ENCODE measurements around the gene ZSCAN5B. TPM values are rescaled to one million over a fixed set of nuclear protein-coding genes. Genes with fewer than 3 reads are reported as not detected.
"Not testable (repeated sequence)": the region's sequence is repeated elsewhere in the genome, so short reads cannot be mapped to it uniquely, and the experiment has no call there.

The ZSCAN5B gene
- 0.18 TPM in 1 of 2 replicates, not detected in the other for total RNA-seq (2014; rRNA removed; shearing (Covaris generic); ENCODE audit: low replicate concordance)

- H2AFZ ChIP-seq (ENCODE audit: low read length); H3K4me3 ChIP-seq (ENCODE audit: low read length); H3K9me3 ChIP-seq (ENCODE audit: low read length); H3K79me2 ChIP-seq (ENCODE audit: low read length); H3K27me3 ChIP-seq (ENCODE audit: low read length); H3K9me2 ChIP-seq (replicated peaks; ENCODE audit: insufficient read depth, low read length); H3K4me2 ChIP-seq (ENCODE audit: low read depth, low read length, poor library complexity, severe bottlenecking); H3K4me1 ChIP-seq (ENCODE audit: low read length); H3K36me3 ChIP-seq (ENCODE audit: insufficient read depth, low read length); DNase-seq; H4K20me1 ChIP-seq (ENCODE audit: insufficient read depth, low read depth, low read length); H3K27ac ChIP-seq (ENCODE audit: low read length); H3K9ac ChIP-seq (ENCODE audit: low read length): not testable (repeated sequence)
Observed at GRCh38 chr19:56197646-56198045, at the start of gene ZSCAN5B. ZSCAN5B (minus strand) TSS chr19:56197783; CDS start chr19:56193052, 4,731 bp downstream.

GRCh38 chr19:56245764-56246163 lies 48.2 kb upstream of the ZSCAN5B start:
- H3K27ac ChIP-seq (ENCODE audit: low read length); H3K9me2 ChIP-seq (replicated peaks; ENCODE audit: insufficient read depth, low read length); H3K27me3 ChIP-seq (ENCODE audit: low read length); H3K36me3 ChIP-seq (ENCODE audit: insufficient read depth, low read length); H3K4me3 ChIP-seq (ENCODE audit: low read length); H3K79me2 ChIP-seq (ENCODE audit: low read length); H3K9ac ChIP-seq (ENCODE audit: low read length); H2AFZ ChIP-seq (ENCODE audit: low read length); DNase-seq; H3K4me1 ChIP-seq (ENCODE audit: low read length); H3K9me3 ChIP-seq (ENCODE audit: low read length); H3K4me2 ChIP-seq (ENCODE audit: low read depth, low read length, poor library complexity, severe bottlenecking); H4K20me1 ChIP-seq (ENCODE audit: insufficient read depth, low read depth, low read length): not testable (repeated sequence)

- H3K9me3 ChIP-seq (ENCODE audit: low read length): no peaks in the 10 kb centered on the region
- DNase-seq: no peak
- no peak overlapping the region for H2AFZ ChIP-seq (ENCODE audit: low read length)
- no peaks in the 10 kb centered on the region for H3K27me3 ChIP-seq (ENCODE audit: low read length)
- no peaks in the 10 kb centered on the region for H3K4me1 ChIP-seq (ENCODE audit: low read length)
- H3K4me2 ChIP-seq (ENCODE audit: low read depth, low read length, poor library complexity, severe bottlenecking): no peak overlapping the region
- no peaks in the 10 kb centered on the region for H3K79me2 ChIP-seq (ENCODE audit: low read length)
- H3K27ac ChIP-seq (ENCODE audit: low read length): no peak overlapping the region
- no peak overlapping the region for H3K4me3 ChIP-seq (ENCODE audit: low read length)
- H3K9ac ChIP-seq (ENCODE audit: low read length): no peak overlapping the region
- H3K36me3 ChIP-seq (ENCODE audit: insufficient read depth, low read length): no peaks in the 10 kb centered on the region
- H4K20me1 ChIP-seq (ENCODE audit: insufficient read depth, low read depth, low read length): no peaks in the 10 kb centered on the region
- no peaks in the 10 kb centered on the region for H3K9me2 ChIP-seq (replicated peaks; ENCODE audit: insufficient read depth, low read length)
Observed at GRCh38 chr19:56245121-56245740, 47.6 kb upstream of the ZSCAN5B start.

GRCh38 chr19:56223481-56223880 lies 25.9 kb upstream of the ZSCAN5B start:
- H3K4me1 ChIP-seq (ENCODE audit: low read length): no peaks in the 10 kb centered on the region
- no peaks in the 10 kb centered on the region for H3K9me2 ChIP-seq (replicated peaks; ENCODE audit: insufficient read depth, low read length)
- H3K27ac ChIP-seq (ENCODE audit: low read length): no peak overlapping the region
- H3K4me2 ChIP-seq (ENCODE audit: low read depth, low read length, poor library complexity, severe bottlenecking): no peak overlapping the region
- H3K9me3 ChIP-seq (ENCODE audit: low read length): no peaks in the 10 kb centered on the region
- peaks cover 4% of the 10 kb centered on the region for H4K20me1 ChIP-seq (ENCODE audit: insufficient read depth, low read depth, low read length)
- no peak overlapping the region for H3K4me3 ChIP-seq (ENCODE audit: low read length)
- H3K27me3 ChIP-seq (ENCODE audit: low read length): no peaks in the 10 kb centered on the region
- H2AFZ ChIP-seq (ENCODE audit: low read length): no peak overlapping the region
- H3K79me2 ChIP-seq (ENCODE audit: low read length): no peaks in the 10 kb centered on the region
- H3K36me3 ChIP-seq (ENCODE audit: insufficient read depth, low read length): no peaks in the 10 kb centered on the region
- DNase-seq: no peak
- H3K9ac ChIP-seq (ENCODE audit: low read length): no peak overlapping the region

- no peaks in the 10 kb centered on the region for H3K36me3 ChIP-seq (ENCODE audit: insufficient read depth, low read length)
- no peaks in the 10 kb centered on the region for H3K4me1 ChIP-seq (ENCODE audit: low read length)
- no peak overlapping the region for H3K4me2 ChIP-seq (ENCODE audit: low read depth, low read length, poor library complexity, severe bottlenecking)
- no peaks in the 10 kb centered on the region for H3K9me3 ChIP-seq (ENCODE audit: low read length)
- no peak overlapping the region for H2AFZ ChIP-seq (ENCODE audit: low read length)
- H3K27me3 ChIP-seq (ENCODE audit: low read length): no peaks in the 10 kb centered on the region
- H4K20me1 ChIP-seq (ENCODE audit: insufficient read depth, low read depth, low read length): peaks cover 4% of the 10 kb centered on the region
- H3K9ac ChIP-seq (ENCODE audit: low read length): no peak overlapping the region
- H3K4me3 ChIP-seq (ENCODE audit: low read length): no peak overlapping the region
- H3K9me2 ChIP-seq (replicated peaks; ENCODE audit: insufficient read depth, low read length): no peaks in the 10 kb centered on the region
- DNase-seq: no peak
- no peaks in the 10 kb centered on the region for H3K79me2 ChIP-seq (ENCODE audit: low read length)
- no peak overlapping the region for H3K27ac ChIP-seq (ENCODE audit: low read length)
Observed at GRCh38 chr19:56222901-56223300, 25.3 kb upstream of the ZSCAN5B start.

- no peak for DNase-seq
- Histone ChIP-seq H3K4me3 (ENCODE audit: low read length) (no peak overlapping the region), H3K27me3 (ENCODE audit: low read length) (no peaks in the 10 kb centered on the region)
Observed at GRCh38 chr19:56221851-56222250, 24.3 kb upstream of the ZSCAN5B start.

GRCh38 chr19:56221442-56221841 lies 23.9 kb upstream of the ZSCAN5B start:
- not testable (repeated sequence) for H3K9ac ChIP-seq (ENCODE audit: low read length); H3K4me2 ChIP-seq (ENCODE audit: low read depth, low read length, poor library complexity, severe bottlenecking); H3K4me3 ChIP-seq (ENCODE audit: low read length); H3K4me1 ChIP-seq (ENCODE audit: low read length); H3K27me3 ChIP-seq (ENCODE audit: low read length); H3K79me2 ChIP-seq (ENCODE audit: low read length); H4K20me1 ChIP-seq (ENCODE audit: insufficient read depth, low read depth, low read length); H3K9me2 ChIP-seq (replicated peaks; ENCODE audit: insufficient read depth, low read length); H2AFZ ChIP-seq (ENCODE audit: low read length); H3K9me3 ChIP-seq (ENCODE audit: low read length); H3K27ac ChIP-seq (ENCODE audit: low read length); DNase-seq; H3K36me3 ChIP-seq (ENCODE audit: insufficient read depth, low read length)

More at GRCh38 chr19:56221851-56222250, 24.3 kb upstream of the ZSCAN5B start:
- Histone ChIP-seq H3K79me2 (ENCODE audit: low read length) (no peaks in the 10 kb centered on the region), H3K9me3 (ENCODE audit: low read length) (no peaks in the 10 kb centered on the region), H2AFZ (ENCODE audit: low read length) (no peak overlapping the region), H3K9me2 (replicated peaks; ENCODE audit: insufficient read depth, low read length) (no peaks in the 10 kb centered on the region), H3K27ac (ENCODE audit: low read length) (no peak overlapping the region), H3K4me1 (ENCODE audit: low read length) (no peaks in the 10 kb centered on the region), H4K20me1 (ENCODE audit: insufficient read depth, low read depth, low read length) (peaks cover 4% of the 10 kb centered on the region; the same call in 1 of the 2 replicates), H3K36me3 (ENCODE audit: insufficient read depth, low read length) (no peaks in the 10 kb centered on the region), H3K4me2 (ENCODE audit: low read depth, low read length, poor library complexity, severe bottlenecking) (no peak overlapping the region), H3K9ac (ENCODE audit: low read length) (no peak overlapping the region)

GRCh38 chr19:56218961-56219360 lies 21.4 kb upstream of the ZSCAN5B start:
- no peak overlapping the region for H2AFZ ChIP-seq (ENCODE audit: low read length)
- H3K27ac ChIP-seq (ENCODE audit: low read length): no peak overlapping the region
- H3K79me2 ChIP-seq (ENCODE audit: low read length): no peaks in the 10 kb centered on the region
- no peaks in the 10 kb centered on the region for H3K9me2 ChIP-seq (replicated peaks; ENCODE audit: insufficient read depth, low read length)
- H3K9ac ChIP-seq (ENCODE audit: low read length): no peak overlapping the region
- DNase-seq: no peak
- no peaks in the 10 kb centered on the region for H4K20me1 ChIP-seq (ENCODE audit: insufficient read depth, low read depth, low read length)
- H3K4me1 ChIP-seq (ENCODE audit: low read length): no peaks in the 10 kb centered on the region
- no peak overlapping the region for H3K4me2 ChIP-seq (ENCODE audit: low read depth, low read length, poor library complexity, severe bottlenecking)
- no peaks in the 10 kb centered on the region for H3K36me3 ChIP-seq (ENCODE audit: insufficient read depth, low read length)
- no peaks in the 10 kb centered on the region for H3K27me3 ChIP-seq (ENCODE audit: low read length)
- no peak overlapping the region for H3K4me3 ChIP-seq (ENCODE audit: low read length)
- no peaks in the 10 kb centered on the region for H3K9me3 ChIP-seq (ENCODE audit: low read length)

All from Karpas-422 (cell line).